Upper lobe of left lung (tissue), 6 donors: Measurements from ENCODE around the gene IL17RB. TPM values are rescaled to one million over a fixed set of nuclear protein-coding genes. Genes with fewer than 3 reads are reported as not detected.

Experiments
- ATAC-seq, 2 donors: fragments of 200-7000 bp; cut with Tn5 transposase; one replicate each; pipeline ENCODE4 v1.9.1; 2022; ENCODE audit warnings: mild to moderate bottlenecking in 2 of 2, moderate library complexity in 2 of 2; ENCODE audit not compliant: low FRiP score in 2 of 2
- DNase-seq, 2 donors: peaks; one replicate each; pipeline ENCODE4 v3.0.0-alpha.2; 2019 to 2020
- H3K27ac ChIP-seq, 4 donors: fragments of 200-600 bp; sonication (generic); one replicate each; pipeline ENCODE4 v1.5.1; 2016 to 2019
- H3K27me3 ChIP-seq, 4 donors: fragments of 200-600 bp; sonication (generic); one replicate each; pipeline ENCODE4 v1.5.1; 2017 to 2019
- H3K36me3 ChIP-seq, 4 donors: fragments of 200-600 bp; sonication (generic); one replicate each; pipeline ENCODE4 v1.5.1; 2016 to 2019
- H3K4me1 ChIP-seq, 4 donors: fragments of 200-600 bp; sonication (generic); one replicate each; pipeline ENCODE4 v1.5.1; 2018 to 2019
- H3K4me3 ChIP-seq, 4 donors: fragments of 200-600 bp; sonication (generic); one replicate each; pipeline ENCODE4 v1.5.1; 2017 to 2019; ENCODE audit warnings: mild to moderate bottlenecking in 2 of 4, moderate library complexity in 1 of 4
- H3K9me3 ChIP-seq, 4 donors: fragments of 200-600 bp; sonication (generic); one replicate each; pipeline ENCODE4 v1.5.1; 2018 to 2019
- EP300 ChIP-seq, 4 donors: sonication (generic); formaldehyde crosslinking; IDR thresholded peaks; one replicate each; pipeline ENCODE4 v1.5.1; 2017; ENCODE audit warnings: antibody characterized with exemption in 4 of 4, control low read depth in 2 of 4
- POLR2A ChIP-seq, 4 donors: fragments of 450-650 bp; IDR thresholded peaks; one replicate each; pipeline ENCODE4 v1.5.1; 2016 to 2017; ENCODE audit warnings: antibody characterized with exemption in 4 of 4, mild to moderate bottlenecking in 2 of 4
- POLR2AphosphoS5 ChIP-seq, 2 donors: sonication (generic); formaldehyde crosslinking; IDR thresholded peaks; one replicate each; pipeline ENCODE4 v1.5.1; 2017; ENCODE audit warnings: antibody characterized with exemption in 2 of 2
- WGBS, 2 donors: methylation state at CpG; one replicate each; pipeline ENCODE4 v1.1.5; 2017 to 2018; 5-methylcytosine and 5-hydroxymethylcytosine counted together
- total RNA-seq, 6 donors: library from RNA; depleted of rRNA in 4 of 6; stranded (reverse); fragments of >200 nt in 4 of 6; gene quantifications; one replicate each; pipeline versions ENCODE4 v1.1.0 to v1.2.1, GENCODE V29; 2016 to 2021
- TF ChIP-seq, protein P1 (sequence below), 6 experiments: fragments of 450-650 bp in 4 of 6; fragments of 200-600 bp in 2 of 6; sonication (generic) in 2 of 6; IDR thresholded peaks; one replicate each; pipeline ENCODE4 v1.5.1; 2016 to 2019; ENCODE audit warnings: antibody characterized with exemption in 6 of 6
- donor health status: DM: no; HTN: no; CAD: no; lungs with moderate emphysema.
- donor health status: DM: no; HTN: yes; CAD: no; lungs with severe emphysema.

The IL17RB gene
- total RNA-seq, 6 donors from 2014 or later, result 3.1 to 15.6 (median 6.3) TPM

DNA sequence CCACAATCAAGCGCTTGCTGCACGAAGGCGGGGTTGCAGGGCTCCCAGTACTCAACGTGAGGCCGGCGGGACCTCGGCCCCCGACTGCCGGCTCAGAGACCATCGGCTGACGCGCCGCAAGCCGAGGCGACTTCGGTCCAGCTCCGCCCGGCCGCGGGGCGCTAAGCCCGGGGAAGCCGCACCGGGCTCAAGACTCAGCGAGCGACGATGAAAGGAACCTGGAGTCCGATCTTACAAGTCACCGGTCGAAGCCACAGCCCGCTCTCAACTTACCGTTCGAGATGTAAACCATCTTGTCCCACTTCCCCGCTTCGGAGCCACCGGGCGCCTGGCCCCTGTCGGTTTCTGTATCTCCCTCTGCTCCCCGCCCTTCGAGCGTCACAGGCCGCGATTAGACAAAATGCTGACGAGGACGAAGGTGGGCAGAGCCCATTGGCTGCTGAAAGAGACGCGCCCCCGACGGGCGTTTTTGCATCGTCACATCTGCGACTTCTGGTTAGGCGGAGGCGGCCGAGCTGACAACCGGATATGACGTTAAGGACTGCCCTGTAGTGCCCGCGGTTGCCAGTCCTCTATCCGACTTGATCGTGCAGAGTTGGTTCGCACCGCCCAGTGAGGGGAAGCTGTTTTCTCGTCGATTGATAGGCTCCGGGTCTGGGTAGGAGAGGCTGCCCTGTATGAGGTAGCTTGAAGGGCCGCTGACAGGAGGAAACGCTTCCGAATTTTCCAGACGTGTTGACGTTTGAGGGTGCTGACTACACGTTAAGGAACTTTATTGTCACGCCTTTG, 45.3 kb downstream of the IL17RB start, which contains the start of gene SELENOK:
SELENOK (minus strand) TSS at position 363 of the 789 bp plus-strand sequence.
- Histone ChIP-seq H3K36me3 (peaks cover 0 to 17% (median 0%) of the 10 kb centered on the region in 4 donors), H3K27me3 (no peaks in the 10 kb centered on the region), H3K27ac (peak within 1 kb of the TSS; percentile 93 to 99 (median 96)), H3K9me3 (no peaks in the 10 kb centered on the region), H3K4me3 (peak within 1 kb of the TSS; percentile 63 to 99 (median 91)), H3K4me1 (peaks cover 23 to 25% (median 23%) of the 10 kb centered on the region in 4 donors)
- peak in 2 of 4 donors; percentile 19 to 51 for TF ChIP-seq EP300 (IDR thresholded peaks at IDR 0.05)
- TF ChIP-seq, protein P1, sequence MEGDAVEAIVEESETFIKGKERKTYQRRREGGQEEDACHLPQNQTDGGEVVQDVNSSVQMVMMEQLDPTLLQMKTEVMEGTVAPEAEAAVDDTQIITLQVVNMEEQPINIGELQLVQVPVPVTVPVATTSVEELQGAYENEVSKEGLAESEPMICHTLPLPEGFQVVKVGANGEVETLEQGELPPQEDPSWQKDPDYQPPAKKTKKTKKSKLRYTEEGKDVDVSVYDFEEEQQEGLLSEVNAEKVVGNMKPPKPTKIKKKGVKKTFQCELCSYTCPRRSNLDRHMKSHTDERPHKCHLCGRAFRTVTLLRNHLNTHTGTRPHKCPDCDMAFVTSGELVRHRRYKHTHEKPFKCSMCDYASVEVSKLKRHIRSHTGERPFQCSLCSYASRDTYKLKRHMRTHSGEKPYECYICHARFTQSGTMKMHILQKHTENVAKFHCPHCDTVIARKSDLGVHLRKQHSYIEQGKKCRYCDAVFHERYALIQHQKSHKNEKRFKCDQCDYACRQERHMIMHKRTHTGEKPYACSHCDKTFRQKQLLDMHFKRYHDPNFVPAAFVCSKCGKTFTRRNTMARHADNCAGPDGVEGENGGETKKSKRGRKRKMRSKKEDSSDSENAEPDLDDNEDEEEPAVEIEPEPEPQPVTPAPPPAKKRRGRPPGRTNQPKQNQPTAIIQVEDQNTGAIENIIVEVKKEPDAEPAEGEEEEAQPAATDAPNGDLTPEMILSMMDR (IDR thresholded peaks at IDR 0.05), result peak in 2 of 6 experiments; percentile 10 to 11
- peak; percentile 54 to 98 (median 96) for TF ChIP-seq POLR2A (IDR thresholded peaks at IDR 0.05)
- TF ChIP-seq POLR2AphosphoS5 (IDR thresholded peaks at IDR 0.05), result peak; percentile 95 to 98
- WGBS, 2 donors, result 1 to 3% methylated on average over 8 to 73 of the region's 73 CpGs
- peak; percentile 94 to 99 for DNase-seq
- ATAC-seq, result peak; percentile 99

DNA sequence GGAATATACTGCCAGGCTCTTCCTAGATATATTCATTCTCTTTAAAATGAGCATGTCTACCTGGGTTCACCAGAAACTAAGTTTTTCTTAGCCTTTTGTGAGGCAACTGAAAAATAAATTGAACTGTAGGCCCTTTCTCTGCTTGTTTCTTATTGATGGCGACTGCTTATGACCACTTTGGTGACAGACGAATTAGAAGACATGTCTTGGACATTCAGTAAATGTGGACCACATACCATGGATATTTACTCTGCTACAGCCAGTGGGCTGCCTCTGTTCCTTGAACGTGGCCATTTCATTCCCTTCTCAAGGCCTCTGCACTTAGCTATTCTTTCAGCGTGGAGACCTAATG, 45.9 kb downstream of the IL17RB start:
- Histone ChIP-seq H3K27me3 (no peaks in the 10 kb centered on the region), H3K4me3 (peak overlapping the region; percentile 7 to 92 (median 76)), H3K27ac (peak overlapping the region; percentile 93 to 99 (median 96)), H3K36me3 (peaks cover 0 to 11% (median 0%) of the 10 kb centered on the region in 4 donors), H3K9me3 (no peaks in the 10 kb centered on the region), H3K4me1 (peaks cover 23 to 25% (median 23%) of the 10 kb centered on the region in 4 donors)
- ATAC-seq, result no peak
- no peak for DNase-seq
- TF ChIP-seq, protein P1 (IDR thresholded peaks at IDR 0.05), result no peak
- TF ChIP-seq POLR2A (IDR thresholded peaks at IDR 0.05) (no peak), POLR2AphosphoS5 (IDR thresholded peaks at IDR 0.05) (no peak), EP300 (IDR thresholded peaks at IDR 0.05) (no peak)
- 50 to 59% methylated on average over 4 of the region's 4 CpGs for WGBS, 2 donors

DNA sequence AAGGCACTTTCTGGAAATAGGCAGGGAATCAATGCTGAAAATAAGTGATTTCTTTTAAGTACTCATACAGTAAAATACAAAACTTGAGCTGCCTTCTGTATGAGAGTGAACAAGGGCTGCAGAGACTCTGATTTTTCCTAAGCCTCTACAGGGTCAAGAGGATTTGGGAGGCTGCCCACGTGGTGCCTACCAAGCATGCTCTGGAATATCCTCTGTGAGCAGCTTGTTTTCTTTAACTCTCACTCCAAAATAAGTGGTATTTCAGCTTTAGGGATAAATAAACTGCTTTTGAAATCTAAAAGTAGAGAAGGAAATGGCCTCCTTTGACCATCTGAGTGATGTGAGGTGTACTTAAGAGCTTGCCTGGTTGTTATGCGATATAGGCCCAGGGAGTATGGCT, 53.4 kb downstream of the IL17RB start:
- H3K36me3 ChIP-seq, result no peaks in the 10 kb centered on the region
- no peak overlapping the region for H3K4me3 ChIP-seq
- TF ChIP-seq POLR2AphosphoS5 (IDR thresholded peaks at IDR 0.05) (no peak), EP300 (IDR thresholded peaks at IDR 0.05) (no peak), POLR2A (IDR thresholded peaks at IDR 0.05) (no peak)
- TF ChIP-seq, protein P1 (IDR thresholded peaks at IDR 0.05), result no peak
- H3K9me3 ChIP-seq, result no peaks in the 10 kb centered on the region
- no peaks in the 10 kb centered on the region for H3K4me1 ChIP-seq
- no peaks in the 10 kb centered on the region for H3K27me3 ChIP-seq
- WGBS, 2 donors, result 42 to 48% methylated on average over 2 of the region's 2 CpGs
- DNase-seq (peak in 1 of 2 donors; percentile 30), ATAC-seq (no peak)
- no peak overlapping the region for H3K27ac ChIP-seq

DNA sequence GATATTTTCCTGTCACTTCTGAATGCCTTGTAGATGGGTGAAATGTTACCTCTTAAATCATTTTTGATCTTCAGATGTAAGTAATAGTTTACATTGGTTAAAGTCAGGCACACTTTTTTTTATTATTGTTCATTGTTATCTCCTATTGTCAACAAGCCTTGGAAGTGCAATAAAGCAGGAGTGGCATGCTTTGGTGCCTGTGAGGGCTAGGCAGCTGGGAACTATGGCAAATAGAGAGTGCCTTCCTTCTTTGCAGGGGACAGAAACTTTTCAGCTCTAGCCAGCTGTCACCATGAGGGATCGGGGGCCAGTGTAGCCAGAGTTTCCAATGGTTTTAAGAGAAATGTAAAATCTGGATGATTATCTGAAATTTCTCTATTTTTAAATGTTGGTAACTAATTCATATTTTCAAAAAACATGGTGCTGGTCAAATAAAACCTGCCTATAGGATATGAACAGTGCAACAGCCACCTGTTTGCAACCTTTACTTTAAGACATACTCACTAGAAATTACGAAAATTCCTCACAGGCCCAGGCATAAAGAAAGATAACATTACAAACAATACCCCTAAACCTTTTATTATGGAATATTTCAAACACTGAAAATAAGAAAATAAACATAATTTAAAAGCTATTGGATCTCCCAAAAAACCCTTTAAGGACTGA, 54.4 kb downstream of the IL17RB start:
- WGBS, 2 donors, result 90 to 92% methylated on average over 2 of the region's 2 CpGs
- Histone ChIP-seq H3K9me3 (no peaks in the 10 kb centered on the region), H3K27ac (no peak overlapping the region), H3K4me1 (no peaks in the 10 kb centered on the region), H3K36me3 (no peaks in the 10 kb centered on the region), H3K27me3 (no peaks in the 10 kb centered on the region), H3K4me3 (no peak overlapping the region)
- ATAC-seq (no peak), DNase-seq (no peak)
- TF ChIP-seq POLR2AphosphoS5 (IDR thresholded peaks at IDR 0.05), result no peak
- TF ChIP-seq, protein P1 (IDR thresholded peaks at IDR 0.05), result no peak
- no peak for TF ChIP-seq EP300 (IDR thresholded peaks at IDR 0.05)
- TF ChIP-seq POLR2A (IDR thresholded peaks at IDR 0.05), result no peak
